Fibroblast of skin of right quadriceps (primary cell): ENCODE results near the gene RAF1.

ENCODE experiments used
- DNase-seq: peaks from one replicate; pipeline ENCODE4 v3.0.0-alpha.2; 2013

Gene RAF1

DNA sequence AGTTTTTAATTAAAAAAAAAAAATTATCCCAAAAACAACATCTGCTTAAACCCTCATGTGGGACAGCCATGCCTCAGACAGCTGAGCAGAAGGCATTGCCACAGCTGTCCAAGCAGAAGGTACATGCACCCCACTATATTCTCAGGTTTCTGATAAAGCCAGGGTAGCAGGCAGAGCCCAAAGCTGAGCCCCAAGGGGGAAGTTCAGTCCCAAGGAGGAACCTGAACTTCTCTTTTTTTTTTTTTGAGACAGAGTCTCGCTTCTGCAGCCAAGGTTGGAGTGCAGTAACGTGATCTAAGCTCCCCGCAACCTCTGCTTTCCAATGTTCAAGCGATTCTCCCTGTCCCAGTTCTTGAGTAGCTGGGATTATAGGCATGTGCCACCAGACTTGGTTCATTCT is 73.8 kb downstream of the RAF1 start:
- no peak for DNase-seq

DNA sequence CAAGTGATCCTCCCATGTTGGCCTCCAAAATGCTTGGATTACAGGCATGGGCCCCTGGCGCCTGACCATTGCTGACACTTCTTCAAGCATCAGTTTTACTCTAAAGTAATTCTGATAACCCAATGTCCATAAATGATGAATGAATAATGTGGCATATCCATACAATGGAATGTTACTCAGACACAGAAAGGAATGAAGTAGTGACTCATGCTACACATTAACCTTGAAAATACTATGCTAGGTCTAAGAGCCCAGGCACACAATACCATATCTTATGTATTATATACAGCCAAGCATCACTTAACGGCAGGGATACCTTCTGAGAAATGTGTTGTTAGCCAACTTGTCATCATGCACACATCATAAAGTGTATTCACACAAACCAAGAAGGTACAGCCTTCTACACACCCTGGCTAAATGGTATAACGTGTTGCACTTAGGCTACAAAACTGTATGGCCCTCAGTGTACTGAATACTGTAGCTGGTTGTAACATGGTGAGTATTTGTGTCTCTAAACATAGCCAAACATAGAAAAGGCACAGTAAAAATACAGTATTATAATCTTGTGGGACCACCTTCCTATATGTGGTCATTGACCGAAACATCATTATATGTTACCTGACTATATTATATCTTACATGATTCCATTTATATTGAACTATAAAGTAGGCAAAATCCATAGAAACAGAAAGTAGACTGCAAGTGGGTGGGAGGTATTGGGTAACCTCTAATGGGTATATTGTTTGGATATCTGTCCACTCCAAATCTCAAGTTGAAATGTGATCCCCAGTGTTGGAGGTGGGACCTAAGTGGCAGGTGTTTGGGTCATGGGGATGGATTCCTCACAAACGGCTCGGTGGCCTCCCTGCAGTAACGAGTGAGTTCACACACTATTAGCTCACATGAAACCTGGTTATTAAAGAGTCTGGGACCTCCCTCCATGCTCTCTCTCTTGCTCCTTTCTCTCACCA is 75.6 kb downstream of the RAF1 start:
- peak; percentile 62 for DNase-seq

DNA sequence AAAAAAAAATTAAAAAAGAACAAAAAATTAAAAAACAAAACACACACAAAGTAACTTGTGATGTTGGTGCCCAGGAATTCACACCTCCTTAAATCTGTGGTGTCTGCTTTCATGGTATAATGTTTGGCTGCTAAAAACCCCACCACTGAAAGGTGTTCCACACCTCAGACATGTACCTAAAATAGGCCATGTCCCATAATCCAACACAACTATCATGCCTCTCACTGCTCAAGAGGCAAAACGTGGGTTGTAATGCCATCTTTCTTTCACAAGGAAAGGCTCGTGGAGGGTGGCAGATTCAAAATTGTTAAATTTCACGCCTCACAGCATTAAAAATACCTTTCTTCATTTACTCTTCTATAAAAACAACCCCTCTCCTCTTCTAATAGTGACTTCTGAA is 77.5 kb downstream of the RAF1 start:
- no peak for DNase-seq

DNA sequence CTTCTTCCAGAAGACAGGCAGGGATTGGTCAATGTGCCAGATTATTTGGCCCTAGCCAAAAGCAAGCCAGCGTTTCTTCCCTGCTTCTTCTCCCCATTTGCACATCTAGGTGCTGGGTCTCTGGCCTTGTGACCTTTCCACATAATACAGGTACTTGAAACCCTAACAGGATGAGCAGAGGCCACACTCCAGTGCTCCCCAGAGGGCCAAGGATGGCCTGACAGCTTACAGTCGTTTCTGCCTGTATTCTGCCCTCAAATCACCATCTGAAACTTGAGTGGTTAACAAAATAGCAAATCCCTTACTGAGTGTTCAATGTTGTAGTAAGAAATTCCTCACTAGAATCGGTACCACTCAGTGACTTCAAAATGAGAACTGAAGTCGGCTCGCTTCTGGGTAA is 77.9 kb downstream of the RAF1 start:
- no peak for DNase-seq

DNA sequence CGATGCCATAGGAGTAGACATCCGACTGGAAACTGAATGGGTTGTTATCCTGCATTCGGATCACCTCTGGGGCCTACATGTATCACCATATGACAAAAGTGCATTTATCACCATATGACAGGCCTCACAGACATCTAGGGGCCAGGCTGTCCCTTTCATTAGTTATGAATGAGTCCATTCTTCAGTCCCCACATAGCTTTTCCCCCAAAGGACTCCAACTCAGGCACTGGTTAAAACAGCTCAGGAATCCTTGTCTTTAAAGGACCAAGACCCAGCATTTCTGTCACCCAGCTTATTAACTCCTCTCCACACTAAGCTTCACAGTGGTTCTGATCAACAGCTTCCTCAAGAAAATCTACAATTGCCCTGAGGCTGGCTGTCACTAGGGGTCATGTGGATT is 78.7 kb downstream of the RAF1 start:
- DNase-seq: no peak

DNA sequence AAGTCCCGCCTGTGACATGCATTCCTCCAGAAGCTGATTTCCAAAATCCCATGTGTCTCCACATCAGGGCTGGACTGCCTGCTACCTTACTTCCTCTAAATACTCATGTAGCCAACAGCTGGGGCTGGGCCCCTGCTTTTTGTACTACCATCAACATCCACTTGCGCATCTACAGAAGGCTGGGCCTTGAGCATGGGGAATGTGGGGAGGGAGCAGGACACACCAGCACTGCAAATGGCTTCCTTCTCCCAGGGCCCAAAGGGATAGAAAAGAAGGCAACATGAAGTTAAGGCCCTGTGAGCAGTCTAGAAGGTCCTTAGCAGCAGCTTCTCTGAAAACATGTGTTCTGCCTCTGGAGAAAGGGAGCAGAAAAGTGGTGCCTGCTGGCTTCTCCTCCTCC is 79.8 kb downstream of the RAF1 start:
- no peak for DNase-seq

DNA sequence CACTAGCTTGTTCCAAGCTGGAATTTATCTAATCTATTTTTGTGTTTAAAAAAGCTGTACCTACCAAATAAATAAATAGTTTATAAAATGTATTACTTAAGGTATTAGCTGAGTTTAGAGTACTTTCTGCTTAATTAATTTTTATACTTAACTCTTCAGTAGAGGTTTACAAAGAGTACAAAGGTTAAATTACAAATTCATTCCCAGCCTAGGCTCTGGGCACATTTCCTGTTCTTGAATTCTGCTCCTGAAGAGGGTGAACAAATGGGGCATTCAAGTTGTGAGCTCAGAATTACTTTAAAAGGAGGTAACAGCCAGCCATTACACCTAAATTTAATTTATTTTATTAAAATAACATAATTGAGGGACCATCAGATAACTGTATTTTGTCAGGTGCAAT is 80.6 kb downstream of the RAF1 start:
- no peak for DNase-seq

DNA sequence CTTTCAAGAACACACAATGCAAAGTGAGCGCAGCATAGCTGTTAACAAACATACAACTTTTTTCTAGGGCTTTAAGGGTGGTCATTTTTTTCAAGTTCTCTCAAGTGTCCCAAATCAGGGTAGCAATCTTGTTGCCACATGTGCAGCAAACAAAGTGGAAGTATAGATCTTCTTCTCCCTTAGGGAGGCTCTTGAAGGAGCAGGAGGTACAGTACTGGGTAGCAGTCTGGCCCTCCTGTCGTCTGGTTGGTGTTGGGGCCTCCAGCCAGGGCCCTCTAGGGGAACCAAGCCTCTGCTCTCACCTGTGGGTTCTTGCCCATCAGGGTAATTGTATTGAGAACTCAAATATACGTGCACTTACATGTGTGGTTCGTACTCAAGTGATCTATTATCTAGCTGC is 81.2 kb downstream of the RAF1 start:
- DNase-seq: no peak

DNA sequence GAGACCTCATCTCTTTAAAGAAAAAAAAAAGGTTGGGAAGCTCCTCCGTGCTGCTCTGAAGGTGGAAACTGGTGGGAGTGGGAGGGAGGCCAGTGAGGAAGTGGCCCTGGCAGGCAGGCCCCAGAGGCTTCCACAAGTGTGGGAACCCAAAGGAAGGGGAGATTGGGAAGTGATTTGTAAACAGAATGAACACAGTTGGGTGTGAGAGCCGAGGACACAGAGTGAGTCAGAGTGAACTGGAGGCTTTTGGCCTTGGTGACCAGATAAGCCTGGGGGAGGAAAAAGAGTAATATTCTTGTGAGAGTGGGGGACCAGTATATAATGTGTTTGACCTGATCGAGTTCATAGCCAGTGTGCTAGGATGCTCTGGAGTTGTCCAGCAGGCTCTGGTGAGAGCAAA is 84.0 kb downstream of the RAF1 start:
- DNase-seq: no peak

DNA sequence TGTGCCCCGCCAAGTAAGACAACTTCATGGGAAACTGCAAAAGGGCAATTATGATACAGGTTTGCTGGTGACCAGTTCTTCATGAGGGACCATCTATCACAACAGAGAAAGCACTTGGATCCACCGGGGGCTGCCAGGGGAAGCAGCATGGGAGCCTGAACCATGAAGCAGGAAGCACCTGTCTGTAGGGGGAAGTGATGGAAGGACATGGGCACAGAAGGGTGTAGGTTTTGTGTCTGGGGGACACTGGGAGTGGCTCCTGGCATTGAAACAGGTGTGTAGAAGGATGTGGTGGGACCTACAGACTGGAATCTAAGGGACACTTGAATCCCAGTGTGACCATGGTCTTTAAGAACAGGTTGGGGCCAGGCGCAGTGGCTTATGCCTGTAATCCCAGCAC is 84.5 kb downstream of the RAF1 start:
- DNase-seq: no peak

DNA sequence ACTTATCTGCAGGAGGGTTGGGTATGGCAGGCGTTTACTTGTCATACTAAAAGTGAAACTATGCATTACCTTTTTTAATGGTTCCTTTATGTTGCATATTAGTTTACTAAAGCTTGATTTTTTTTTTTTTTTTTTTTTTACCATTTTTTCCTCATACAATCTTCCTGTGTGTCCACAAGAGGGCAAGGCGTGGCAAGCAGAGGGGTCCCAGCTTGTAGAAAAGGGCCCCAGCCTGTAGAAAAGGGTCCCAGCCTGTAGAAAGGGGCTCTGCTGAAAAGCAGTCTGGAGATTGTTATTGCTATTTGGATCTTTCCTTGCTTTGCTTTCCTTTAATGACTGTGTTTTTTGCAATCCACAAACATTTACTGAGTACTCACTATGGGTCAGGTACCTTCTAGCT is 85.2 kb downstream of the RAF1 start:
- DNase-seq: no peak

DNA sequence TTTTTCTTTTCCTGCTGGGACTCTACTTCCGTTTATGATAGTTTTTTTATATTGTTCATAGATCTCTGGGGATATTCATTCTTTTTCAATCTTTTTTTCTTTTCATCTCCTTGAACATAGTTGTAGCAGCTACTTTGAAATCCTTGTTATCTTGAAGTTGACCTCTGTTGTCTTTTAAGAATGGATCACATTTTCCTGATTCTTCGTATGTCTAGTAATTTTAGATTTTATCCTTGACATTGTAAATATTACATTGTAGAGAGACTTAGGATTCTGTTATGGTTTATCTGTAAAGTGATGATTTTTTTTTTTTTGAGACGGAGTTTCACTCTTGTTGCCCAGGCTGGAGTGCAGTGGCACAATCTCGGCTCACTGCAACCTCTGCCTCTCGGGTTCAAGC is 86.5 kb downstream of the RAF1 start:
- no peak for DNase-seq

DNA sequence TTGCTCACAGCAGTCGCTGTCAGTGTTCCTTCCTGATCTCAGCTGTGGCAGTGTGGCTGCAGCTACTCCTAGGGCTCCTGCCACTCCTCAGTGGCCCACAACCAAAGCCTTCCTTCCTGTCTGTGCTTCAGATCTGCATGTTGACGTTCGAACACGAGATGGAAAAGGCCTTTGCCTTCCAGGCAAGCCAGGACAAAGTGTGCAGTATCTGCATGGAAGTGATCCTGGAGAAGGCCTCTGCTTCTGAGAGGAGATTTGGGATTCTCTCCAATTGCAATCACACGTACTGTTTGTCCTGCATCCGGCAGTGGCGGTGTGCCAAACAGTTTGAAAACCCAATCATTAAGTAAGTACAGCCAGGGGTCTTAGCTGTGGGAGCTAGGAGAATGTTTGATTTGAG is 89.3 kb downstream of the RAF1 start:
- DNase-seq: no peak

DNA sequence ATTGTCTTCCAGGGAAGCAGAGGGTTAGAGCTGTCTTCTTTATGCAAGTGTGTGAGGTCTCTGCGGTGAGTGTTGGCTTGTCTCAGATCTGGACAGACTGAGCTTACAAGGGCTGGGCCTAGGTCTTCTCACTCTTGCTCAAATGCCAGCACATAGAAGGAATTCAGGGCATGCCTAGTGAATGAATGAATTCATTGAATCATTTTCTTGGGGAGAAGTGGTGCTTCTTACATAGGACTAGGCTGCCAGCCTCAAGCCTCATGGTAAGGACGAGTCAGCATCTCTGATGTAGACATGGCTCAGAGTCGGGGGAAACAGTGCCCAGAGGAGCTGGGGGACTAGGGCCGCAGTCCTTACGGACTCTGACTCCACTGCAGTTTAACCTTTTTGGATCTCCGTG is 89.8 kb downstream of the RAF1 start:
- no peak for DNase-seq

DNA sequence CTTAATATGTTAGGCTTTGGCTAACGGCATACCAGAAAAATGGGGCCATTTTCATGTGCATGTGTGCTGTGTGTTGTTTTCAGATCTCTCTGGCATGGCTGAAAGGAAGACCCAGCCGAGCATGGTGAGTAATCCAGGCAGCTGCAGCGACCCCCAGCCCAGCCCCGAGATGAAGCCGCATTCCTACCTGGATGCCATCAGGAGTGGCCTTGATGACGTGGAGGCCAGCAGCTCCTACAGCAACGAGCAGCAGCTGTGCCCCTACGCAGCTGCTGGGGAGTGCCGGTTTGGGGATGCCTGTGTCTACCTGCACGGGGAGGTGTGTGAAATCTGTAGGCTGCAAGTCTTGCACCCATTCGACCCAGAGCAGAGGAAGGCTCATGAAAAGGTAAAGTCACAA is 91.9 kb downstream of the RAF1 start:
- no peak for DNase-seq

DNA sequence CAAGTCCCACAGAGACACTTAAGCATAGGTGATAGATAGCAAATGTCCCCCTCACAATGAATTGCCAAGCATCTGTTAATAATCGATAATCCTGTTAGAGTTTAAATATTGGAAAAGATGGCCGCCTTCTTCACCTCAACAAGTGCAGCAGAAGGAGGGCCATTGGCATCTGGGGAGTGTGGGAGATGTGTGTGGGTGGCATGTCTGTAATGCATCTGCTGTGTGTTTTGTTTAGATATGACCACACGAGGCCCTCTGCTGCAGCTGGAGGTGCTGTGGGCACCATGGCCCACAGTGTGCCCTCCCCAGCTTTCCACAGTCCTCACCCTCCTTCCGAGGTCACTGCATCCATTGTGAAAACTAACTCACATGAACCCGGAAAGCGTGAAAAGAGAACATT is 94.1 kb downstream of the RAF1 start:
- no peak for DNase-seq

DNA sequence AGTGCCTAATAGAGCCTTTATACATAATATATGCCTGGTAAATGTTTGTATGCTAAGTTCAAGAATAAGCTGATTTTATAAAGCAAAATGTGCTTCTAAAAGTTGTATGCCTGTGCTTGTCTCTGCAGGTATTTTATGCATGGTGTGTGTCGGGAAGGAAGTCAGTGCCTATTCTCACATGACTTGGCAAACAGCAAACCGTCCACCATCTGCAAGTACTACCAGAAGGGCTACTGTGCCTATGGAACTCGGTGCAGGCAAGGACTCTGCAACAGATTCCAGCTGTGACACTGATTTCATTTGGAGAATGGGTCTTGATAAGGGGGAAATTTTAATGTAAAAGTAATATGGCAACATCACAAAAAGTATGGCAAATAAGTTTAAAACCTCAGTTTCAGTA is 95.2 kb downstream of the RAF1 start:
- no peak for DNase-seq

DNA sequence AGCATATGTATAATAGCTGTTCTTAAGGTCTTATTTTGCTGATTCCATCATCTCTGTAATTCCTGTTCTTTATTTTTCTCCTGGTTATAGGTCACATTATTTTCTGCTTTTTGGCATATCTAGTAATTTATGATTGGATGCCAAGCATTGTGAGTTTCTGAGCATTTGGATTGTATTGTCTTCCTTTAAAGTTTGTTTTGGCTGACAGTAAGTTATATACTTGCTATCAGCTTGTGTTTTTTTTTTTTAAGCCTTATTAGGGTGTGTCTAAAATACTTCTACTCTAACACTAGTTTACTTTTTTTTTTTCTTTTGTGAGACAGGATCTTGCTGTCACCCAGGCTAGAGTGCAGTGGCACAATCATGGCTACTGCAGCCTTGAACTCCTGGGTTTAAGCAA is 96.9 kb downstream of the RAF1 start:
- DNase-seq: no peak

DNA sequence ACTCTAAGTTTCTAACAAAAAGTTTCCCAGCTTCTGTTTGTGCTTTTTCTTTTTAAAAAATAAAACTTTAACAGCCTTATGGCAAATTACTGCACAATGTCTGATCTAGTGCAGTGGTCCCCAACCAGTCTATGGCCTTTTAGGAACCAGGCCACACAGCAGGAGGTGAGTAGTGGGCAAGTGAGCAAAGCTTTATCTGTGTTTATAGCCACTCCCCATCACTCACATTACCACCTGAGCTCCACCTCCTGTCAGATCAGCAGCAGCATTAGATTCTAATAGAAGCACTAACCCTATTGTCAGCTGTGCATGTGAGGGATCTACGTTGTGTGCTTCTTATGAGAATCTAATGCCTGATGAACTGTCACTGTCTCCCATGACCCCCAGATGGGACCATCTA is 101.5 kb downstream of the RAF1 start:
- no peak for DNase-seq

DNA sequence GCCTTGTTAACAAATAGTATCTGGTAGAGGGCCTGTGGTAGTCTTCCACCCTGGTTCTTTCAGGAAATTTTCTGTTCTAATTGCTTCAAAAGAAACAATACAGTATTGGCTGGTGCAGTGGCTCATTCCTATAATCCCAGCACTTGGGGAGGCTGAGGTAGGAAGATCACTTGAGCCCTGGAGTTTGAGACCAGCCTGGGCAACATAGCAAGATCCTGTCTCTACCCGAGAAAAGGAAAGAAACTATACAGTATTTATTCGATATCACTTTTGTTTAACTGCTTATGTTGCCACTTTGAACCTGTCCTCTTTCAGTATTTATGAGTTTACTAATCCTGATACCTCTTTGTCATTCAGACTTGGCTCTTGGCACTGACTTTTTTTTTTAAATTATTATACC is 102.5 kb downstream of the RAF1 start:
- DNase-seq: no peak

DNA sequence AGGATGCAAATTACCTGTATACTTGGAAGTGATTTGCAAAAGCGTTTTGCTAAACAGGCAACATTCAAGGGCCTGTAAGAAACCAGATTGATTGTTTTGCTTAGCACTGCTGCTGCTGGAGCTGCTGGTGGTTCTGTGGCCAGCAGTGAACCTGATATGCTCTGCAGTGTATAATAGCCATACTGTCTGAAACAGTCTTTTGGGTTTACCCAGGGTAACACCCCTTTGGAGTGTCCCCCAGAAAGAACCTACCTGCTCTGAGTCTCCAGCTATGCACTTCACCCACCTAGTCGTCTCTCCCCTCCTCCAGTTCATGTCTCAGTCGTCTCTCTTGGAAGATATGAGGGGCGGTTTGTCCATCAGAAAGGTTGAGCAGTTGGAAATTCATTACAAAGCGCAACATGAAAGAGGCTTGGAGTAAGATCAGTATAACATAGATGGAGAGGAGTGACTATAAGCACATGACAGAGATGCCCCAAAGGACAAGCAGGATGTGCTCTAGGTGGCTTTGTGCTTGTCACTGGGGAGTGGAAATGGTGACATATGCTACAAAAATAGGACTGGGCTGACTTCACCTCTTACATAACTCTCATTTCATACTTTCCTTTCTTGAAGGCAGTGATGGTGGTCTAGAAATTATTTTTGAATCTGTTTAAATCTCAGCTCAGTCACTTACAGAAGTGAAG is 103.3 kb downstream of the RAF1 start:
- no peak for DNase-seq

DNA sequence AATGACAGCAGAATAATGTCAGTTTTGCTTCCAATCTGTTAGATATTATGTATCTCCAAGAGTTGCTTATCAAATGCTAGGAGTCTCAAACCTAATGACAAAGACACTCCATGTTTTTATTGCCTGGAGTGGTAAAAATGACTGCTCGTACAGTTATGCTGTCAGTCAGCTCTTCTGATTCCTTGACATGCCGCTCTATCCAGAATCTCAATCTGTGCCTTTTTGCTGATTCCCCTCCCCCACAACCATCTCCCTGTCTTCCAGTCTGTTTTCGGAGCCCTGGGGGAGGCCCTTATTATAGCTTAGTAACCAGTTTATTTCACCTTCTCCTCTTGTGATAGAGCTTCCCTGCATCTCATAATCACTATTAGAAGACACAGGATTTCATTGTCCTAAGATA is 104.4 kb downstream of the RAF1 start:
- no peak for DNase-seq

DNA sequence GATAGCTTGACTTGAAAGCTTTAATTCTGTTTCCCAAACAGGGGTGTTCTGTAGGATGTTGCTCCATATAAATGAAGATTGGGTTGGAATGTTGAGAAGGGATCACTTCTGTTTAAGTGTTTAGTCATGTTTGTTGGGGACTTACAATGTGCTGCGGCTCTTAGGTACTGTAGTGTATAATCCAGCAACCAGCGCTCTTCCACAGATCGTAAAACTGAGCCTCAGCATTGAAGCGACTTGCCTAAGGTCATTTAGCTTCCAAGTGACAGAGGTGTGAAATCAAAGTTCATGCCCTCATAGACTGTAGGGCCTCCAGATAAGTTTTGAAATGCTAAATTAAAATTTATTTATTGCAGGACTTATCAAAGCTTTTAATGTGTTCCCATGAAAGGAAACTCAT is 105.2 kb downstream of the RAF1 start:
- no peak for DNase-seq

DNA sequence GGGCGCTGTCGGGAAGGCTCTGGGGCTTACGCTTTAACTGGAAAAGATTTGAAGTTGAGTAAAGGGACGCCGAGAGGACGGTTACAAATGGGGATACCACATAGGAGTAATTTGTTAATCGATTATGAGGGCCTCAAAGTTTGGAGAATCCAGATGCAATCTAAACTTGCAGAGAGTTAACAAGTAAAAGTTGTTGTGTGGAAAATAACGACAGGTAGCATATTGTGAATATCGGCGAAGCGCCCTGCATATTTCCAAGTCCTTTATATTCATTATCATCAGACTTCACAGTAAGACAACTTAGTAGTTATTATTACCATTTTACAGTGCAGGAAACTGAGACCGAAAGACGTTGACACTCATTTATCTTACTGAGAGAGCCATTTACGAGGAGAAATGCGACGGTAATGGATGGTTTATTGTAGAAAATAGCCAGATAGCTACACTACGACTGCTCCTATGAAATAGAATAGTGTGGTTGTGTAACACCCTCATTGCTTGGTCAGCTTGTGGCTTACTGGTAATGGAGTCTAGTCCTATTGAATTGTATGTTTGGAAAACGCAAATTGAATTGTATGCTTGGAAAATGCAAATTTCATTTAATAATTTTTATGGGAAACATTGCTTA is 106.3 kb downstream of the RAF1 start:
- peak; percentile 28 for DNase-seq
